K562 (cell line): ENCODE results near the gene MVD. TPM values are rescaled to one million over a fixed set of nuclear protein-coding genes. Genes with fewer than 3 reads are reported as not detected.

Experiments
- BDP1 ChIP-seq: IDR thresholded peaks from 3 replicates; pipeline ENCODE4 v1.6.1; 2011; ENCODE audit not compliant: insufficient read length, insufficient read depth
- CHD1 ChIP-seq: fragments of 200-600 bp; sonication (generic); IDR thresholded peaks from one replicate; pipeline ENCODE4 v1.6.1; 2012; ENCODE audit warnings: mild to moderate bottlenecking, moderate library complexity, low read length, inconsistent platforms
- EWSR1 ChIP-seq: fragments of 450-650 bp; IDR thresholded peaks from 2 replicates; pipeline ENCODE4 v1.6.1; 2018; ENCODE audit warnings: borderline replicate concordance, mild to moderate bottlenecking, low read depth, moderate library complexity; ENCODE audit not compliant: partially characterized antibody
- GATA2 ChIP-seq: sonication (generic); formaldehyde crosslinking; IDR thresholded peaks from 2 replicates; pipeline ENCODE4 v1.4.0; 2020; ENCODE audit warnings: mild to moderate bottlenecking, missing genetic modification reagents
- NFYB ChIP-seq: IDR thresholded peaks from 2 replicates; pipeline ENCODE4 v1.6.1; 2011; ENCODE audit warnings: mild to moderate bottlenecking, moderate library complexity; ENCODE audit not compliant: insufficient read length; ENCODE audit errors: extremely low read depth
- PCBP2 ChIP-seq: fragments of 200-400 bp; formaldehyde crosslinking; IDR thresholded peaks from 2 replicates; pipeline ENCODE4 v1.6.1; 2018; ENCODE audit warnings: low read length, low read depth, mild to moderate bottlenecking, moderate library complexity; ENCODE audit not compliant: poor library complexity, severe bottlenecking
- SAFB2 ChIP-seq: fragments of 200-400 bp; formaldehyde crosslinking; IDR thresholded peaks from 2 replicates; pipeline ENCODE4 v1.6.1; 2018; ENCODE audit warnings: borderline replicate concordance, low read length, low read depth, moderate library complexity; ENCODE audit not compliant: severe bottlenecking
- SMAD2 ChIP-seq: fragments of 150-350 bp; IDR thresholded peaks from 2 replicates; pipeline ENCODE4 v1.6.1; 2014; ENCODE audit warnings: low read depth, mild to moderate bottlenecking, low read length
- TAF9B ChIP-seq: fragments of 450-650 bp; IDR thresholded peaks from 2 replicates; pipeline ENCODE4 v1.6.1; 2018; ENCODE audit warnings: mild to moderate bottlenecking; ENCODE audit not compliant: partially characterized antibody
- TSC22D4 ChIP-seq: fragments of 450-650 bp; IDR thresholded peaks from 2 replicates; pipeline ENCODE4 v1.6.1; 2016; ENCODE audit warnings: missing genetic modification characterization, missing biosample characterization, control low read depth
- ZC3H11A ChIP-seq: IDR thresholded peaks from 2 replicates; pipeline ENCODE4 v1.6.1; 2012; ENCODE audit warnings: low read depth, low read length, improper control_type of control experiment
- ZNF146 ChIP-seq: IDR thresholded peaks from one replicate; pipeline ENCODE4 v1.6.1; 2018; ENCODE audit warnings: missing compliant biosample characterization; ENCODE audit not compliant: unreplicated experiment
- ZNF280A ChIP-seq: fragments of 450-650 bp; IDR thresholded peaks from 2 replicates; pipeline ENCODE4 v1.6.1; 2018; ENCODE audit warnings: mild to moderate bottlenecking, low read depth; ENCODE audit not compliant: partially characterized antibody
- ZNF282 ChIP-seq: sonication (generic); formaldehyde crosslinking; IDR thresholded peaks from 2 replicates; pipeline ENCODE4 v1.8.1; 2023; ENCODE audit warnings: missing genetic modification reagents
- ZNF311 ChIP-seq: fragments of 250-450 bp; sonication (Bioruptor Pico); IDR thresholded peaks from 2 replicates; pipeline ENCODE4 v1.4.0; 2020; ENCODE audit warnings: mild to moderate bottlenecking, moderate library complexity
- polyA plus RNA-seq, 8 experiments: library from polyadenylated mRNA; depleted of rRNA in 4 of 8; stranded (reverse) in 5 of 8; unstranded in 3 of 8; fragments of >200 nt; fragmentation: Nextera tagmentation in 2 of 8; fragmentation: Illumina TruSeq in 1 of 8; extraction: Ambion mirVana in 2 of 8; extraction: Trizol in 1 of 8; gene quantifications; 2 replicates each; pipeline versions ENCODE4 v1.2.1 to v1.2.3, GENCODE V29; 2011 to 2014; ENCODE audit warnings: inconsistent platforms in 1 of 8, missing spikeins in 1 of 8
- total RNA-seq, 7 experiments: library from RNA; depleted of rRNA in 6 of 7; stranded (reverse); fragments of >200 nt in 6 of 7; fragmentation: Illumina TruSeq in 2 of 7; extraction: Trizol in 2 of 7; gene quantifications; 2 replicates each; pipeline versions ENCODE4 v1.2.1 to v1.2.3, GENCODE V29; 2011 to 2021; ENCODE audit warnings: low replicate concordance in 1 of 7
- TF ChIP-seq, protein P1 (sequence below): fragments of 150-350 bp; conservative IDR thresholded peaks from 2 replicates; pipeline ENCODE4 v1.6.1; 2014; ENCODE audit warnings: low read length
- TF ChIP-seq, protein P2 (sequence below): fragments of 250-450 bp; sonication (Bioruptor Pico); IDR thresholded peaks from 2 replicates; pipeline ENCODE4 v1.4.0; 2020; ENCODE audit warnings: borderline replicate concordance

Gene MVD
- total and polyA plus RNA-seq, 9 of the 15 experiments (the other 6 are each of a cell fraction or from before 2014, with no cell fraction given), result 12.2 to 141 (median 45.3) TPM

- TF ChIP-seq, protein P1, sequence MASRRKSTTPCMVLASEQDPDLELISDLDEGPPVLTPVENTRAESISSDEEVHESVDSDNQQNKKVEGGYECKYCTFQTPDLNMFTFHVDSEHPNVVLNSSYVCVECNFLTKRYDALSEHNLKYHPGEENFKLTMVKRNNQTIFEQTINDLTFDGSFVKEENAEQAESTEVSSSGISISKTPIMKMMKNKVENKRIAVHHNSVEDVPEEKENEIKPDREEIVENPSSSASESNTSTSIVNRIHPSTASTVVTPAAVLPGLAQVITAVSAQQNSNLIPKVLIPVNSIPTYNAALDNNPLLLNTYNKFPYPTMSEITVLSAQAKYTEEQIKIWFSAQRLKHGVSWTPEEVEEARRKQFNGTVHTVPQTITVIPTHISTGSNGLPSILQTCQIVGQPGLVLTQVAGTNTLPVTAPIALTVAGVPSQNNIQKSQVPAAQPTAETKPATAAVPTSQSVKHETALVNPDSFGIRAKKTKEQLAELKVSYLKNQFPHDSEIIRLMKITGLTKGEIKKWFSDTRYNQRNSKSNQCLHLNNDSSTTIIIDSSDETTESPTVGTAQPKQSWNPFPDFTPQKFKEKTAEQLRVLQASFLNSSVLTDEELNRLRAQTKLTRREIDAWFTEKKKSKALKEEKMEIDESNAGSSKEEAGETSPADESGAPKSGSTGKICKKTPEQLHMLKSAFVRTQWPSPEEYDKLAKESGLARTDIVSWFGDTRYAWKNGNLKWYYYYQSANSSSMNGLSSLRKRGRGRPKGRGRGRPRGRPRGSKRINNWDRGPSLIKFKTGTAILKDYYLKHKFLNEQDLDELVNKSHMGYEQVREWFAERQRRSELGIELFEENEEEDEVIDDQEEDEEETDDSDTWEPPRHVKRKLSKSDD, result no peak
- no peak for TF ChIP-seq PCBP2
- TF ChIP-seq NFYB, result peak; percentile 45
- no peak for TF ChIP-seq ZNF146 (CRISPR knock-in tag)
- TF ChIP-seq ZNF311, result no peak
- TF ChIP-seq CHD1, result peak; percentile 57
- TF ChIP-seq ZC3H11A, result no peak
- TF ChIP-seq TAF9B, result no peak
- TF ChIP-seq SAFB2, result no peak
- no peak for TF ChIP-seq EWSR1
- TF ChIP-seq TSC22D4, result no peak
- TF ChIP-seq, protein P2, sequence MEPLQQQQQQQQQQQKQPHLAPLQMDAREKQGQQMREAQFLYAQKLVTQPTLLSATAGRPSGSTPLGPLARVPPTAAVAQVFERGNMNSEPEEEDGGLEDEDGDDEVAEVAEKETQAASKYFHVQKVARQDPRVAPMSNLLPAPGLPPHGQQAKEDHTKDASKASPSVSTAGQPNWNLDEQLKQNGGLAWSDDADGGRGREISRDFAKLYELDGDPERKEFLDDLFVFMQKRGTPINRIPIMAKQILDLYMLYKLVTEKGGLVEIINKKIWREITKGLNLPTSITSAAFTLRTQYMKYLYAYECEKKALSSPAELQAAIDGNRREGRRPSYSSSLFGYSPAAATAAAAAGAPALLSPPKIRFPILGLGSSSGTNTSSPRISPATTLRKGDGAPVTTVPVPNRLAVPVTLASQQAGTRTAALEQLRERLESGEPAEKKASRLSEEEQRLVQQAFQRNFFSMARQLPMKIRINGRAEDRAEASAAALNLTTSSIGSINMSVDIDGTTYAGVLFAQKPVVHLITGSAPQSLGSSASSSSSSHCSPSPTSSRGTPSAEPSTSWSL, result no peak
- no peak for TF ChIP-seq ZNF280A
- no peak for TF ChIP-seq SMAD2
- no peak for TF ChIP-seq ZNF282 (CRISPR knock-in tag)
- no peak for TF ChIP-seq BDP1
- TF ChIP-seq GATA2 (CRISPR knock-in tag), result no peak
Observed at GRCh38 chr16:88686439-88687253, 23.8 kb upstream of the MVD start, which contains the start of gene SNAI3 (continued).
